ENCODE results near the gene MFAP5. TPM values are rescaled to one million over a fixed set of nuclear protein-coding genes. Genes with fewer than 3 reads are reported as not detected.
"Not testable (repeated sequence)": the region's sequence is repeated elsewhere in the genome, so short reads cannot be mapped to it uniquely, and the experiment has no call there.

MFAP5 gene
- total RNA-seq, 4 donors from 2014 or later: 1.2 to 51.7 (median 16.9) TPM

GRCh38 chr12:8628731-8629130, 33.9 kb downstream of the MFAP5 start:
- Histone ChIP-seq H3K27ac (no peak overlapping the region), H3K27me3 (no peaks in the 10 kb centered on the region), H3K4me3 (no peak overlapping the region), H3K4me1 (peaks cover 0 to 3% (median 0%) of the 10 kb centered on the region in 3 donors), H3K9me3 (no peaks in the 10 kb centered on the region), H3K36me3 (no peaks in the 10 kb centered on the region)
- no peak for TF ChIP-seq CTCF (IDR thresholded peaks at IDR 0.05)
- TF ChIP-seq POLR2A (IDR thresholded peaks at IDR 0.05): no peak
- intact Hi-C loops (cut with DNase I): no loop called here
- DNase-seq: no peak
- 55 to 79% methylated on average over 2 to 3 of the region's 3 CpGs for WGBS, 2 donors

GRCh38 chr12:8624750-8625149, 37.9 kb downstream of the MFAP5 start:
- H3K9me3 ChIP-seq; H3K4me1 ChIP-seq; H3K36me3 ChIP-seq; H3K27ac ChIP-seq; H3K4me3 ChIP-seq; H3K27me3 ChIP-seq; intact Hi-C loops (cut with DNase I); DNase-seq: not testable (repeated sequence)
- WGBS, 2 donors: no CpG with 5 or more reads among the region's 26 CpGs

- Histone ChIP-seq H3K36me3 (no peaks in the 10 kb centered on the region), H3K4me3 (no peak overlapping the region), H3K27ac (no peak overlapping the region), H3K4me1 (peaks cover 0 to 9% (median 0%) of the 10 kb centered on the region in 3 donors), H3K9me3 (peaks cover 0 to 8% (median 0%) of the 10 kb centered on the region in 3 donors), H3K27me3 (no peaks in the 10 kb centered on the region)
- intact Hi-C loops (cut with DNase I): no loop called here
- no peak for DNase-seq
- TF ChIP-seq CTCF (IDR thresholded peaks at IDR 0.05): no peak
- TF ChIP-seq POLR2A (IDR thresholded peaks at IDR 0.05): no peak
- WGBS, 2 donors: 48 to 51% methylated on average over 4 of the region's 4 CpGs
These were observed 40.0 kb downstream of the MFAP5 start for GRCh38 chr12:8622646-8623045.

- no peak overlapping the region for H3K4me3 ChIP-seq
- no peaks in the 10 kb centered on the region for H3K36me3 ChIP-seq
- no peak for DNase-seq
- peaks cover 0 to 9% (median 0%) of the 10 kb centered on the region in 3 donors for H3K4me1 ChIP-seq
- intact Hi-C loops (cut with DNase I): no loop called here
- H3K9me3 ChIP-seq: no peaks in the 10 kb centered on the region
- no peak overlapping the region for H3K27ac ChIP-seq
- no peaks in the 10 kb centered on the region for H3K27me3 ChIP-seq
- no peak for TF ChIP-seq POLR2A (IDR thresholded peaks at IDR 0.05)
- TF ChIP-seq CTCF (IDR thresholded peaks at IDR 0.05): no peak
- 68 to 81% methylated on average over 6 of the region's 6 CpGs for WGBS, 2 donors
These were observed 47.4 kb downstream of the MFAP5 start for GRCh38 chr12:8615206-8615605.

- H3K27ac ChIP-seq; H3K27me3 ChIP-seq; H3K36me3 ChIP-seq; H3K9me3 ChIP-seq; DNase-seq; H3K4me3 ChIP-seq; intact Hi-C loops (cut with DNase I); H3K4me1 ChIP-seq: not testable (repeated sequence)
- 44 to 88% methylated on average over 1 of the region's 1 CpG for WGBS, 2 donors
These were observed 48.7 kb downstream of the MFAP5 start for GRCh38 chr12:8613881-8614280.

- H3K27me3 ChIP-seq: no peaks in the 10 kb centered on the region
- intact Hi-C loops (cut with DNase I): no loop called here
- peaks cover 0 to 7% (median 0%) of the 10 kb centered on the region in 3 donors for H3K4me1 ChIP-seq
- H3K27ac ChIP-seq: no peak within 1 kb of the TSS
- H3K36me3 ChIP-seq: no peaks in the 10 kb centered on the region
- H3K9me3 ChIP-seq: no peaks in the 10 kb centered on the region
- no peak for TF ChIP-seq POLR2A (IDR thresholded peaks at IDR 0.05)
- no peak for TF ChIP-seq CTCF (IDR thresholded peaks at IDR 0.05)
- H3K4me3 ChIP-seq: no peak within 1 kb of the TSS
- no peak for DNase-seq
- WGBS, 2 donors: 56 to 65% methylated on average over 1 of the region's 2 CpGs
These were observed 50.0 kb downstream of the MFAP5 start, which contains the start of gene AICDA for GRCh38 chr12:8612629-8613028. Gene AICDA (minus strand): TSS chr12:8612859. CDS start chr12:8612767, 92 bp downstream.

All from esophagus squamous epithelium (tissue), 5 donors.